HG02571 (cell line): Measurements from ENCODE around the gene SMG6.
"Not testable (repeated sequence)": the region's sequence is repeated elsewhere in the genome, so short reads cannot be mapped to it uniquely, and the experiment has no call there.

ENCODE experiments used
- ATAC-seq: cut with Tn5 transposase; IDR thresholded peaks from one replicate; pipeline ENCODE4 v1.9.1; 2021; ENCODE audit warnings: mild to moderate bottlenecking, moderate library complexity; ENCODE audit not compliant: unreplicated experiment

SMG6 gene

DNA sequence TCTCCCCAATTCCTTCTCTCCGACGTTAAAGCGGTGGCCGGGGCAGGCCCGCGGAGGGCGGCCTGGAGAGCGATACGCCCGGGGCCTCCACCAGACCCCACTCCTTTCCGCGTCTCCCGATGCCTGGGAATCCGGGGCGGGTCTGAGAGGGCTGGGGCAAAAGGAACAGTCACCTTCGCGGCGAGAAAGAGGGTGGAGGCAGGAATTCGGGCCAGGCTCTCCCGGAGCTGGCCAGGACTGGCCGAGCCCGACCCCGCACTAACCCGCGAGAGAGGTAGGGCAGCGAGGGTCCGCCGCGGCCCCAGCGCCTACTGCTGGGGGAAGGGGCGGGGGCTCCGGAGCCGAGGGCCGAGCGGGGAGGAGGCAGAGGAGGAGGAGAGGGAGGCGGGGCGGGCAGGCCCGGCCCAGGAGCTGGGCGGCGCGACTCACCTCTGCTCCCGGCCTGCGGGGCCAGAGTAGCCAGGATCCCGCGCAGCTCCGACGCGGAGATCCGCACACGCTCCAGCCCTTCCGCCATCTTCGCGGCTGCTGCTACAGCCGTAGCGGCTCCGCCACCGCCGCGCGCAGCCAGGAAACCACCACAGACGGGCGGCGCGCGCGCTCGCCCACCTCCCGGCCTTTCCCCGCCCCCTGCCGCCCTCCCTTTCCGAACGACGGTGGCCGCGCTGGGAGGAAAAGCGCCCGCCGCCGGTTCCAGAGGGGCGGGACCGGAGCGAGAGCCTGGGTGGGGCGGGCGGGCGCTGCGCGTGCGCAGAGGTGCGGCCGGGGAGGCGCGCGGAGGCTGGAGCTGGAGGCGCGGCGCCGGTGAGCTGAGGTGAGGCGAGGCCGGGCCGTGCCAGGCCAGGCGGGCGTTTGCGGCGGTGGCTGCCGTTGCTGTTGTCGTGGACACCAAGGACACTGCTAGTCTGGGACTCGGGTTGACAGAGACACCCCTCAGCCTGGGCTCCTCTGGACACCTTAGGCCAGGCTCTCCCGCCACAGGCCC, at the start of gene SMG6, which contains the start of gene SRR:
TSS of gene SMG6 (minus strand) at position 582 of the 985 bp plus-strand sequence. CDS start at position 517, 65 bp downstream.
TSS of gene SRR (plus strand) at position 747 of the 985 bp plus-strand sequence. CDS start 11,611 bp downstream, outside the sequence.
- peak; percentile 77 for ATAC-seq

DNA sequence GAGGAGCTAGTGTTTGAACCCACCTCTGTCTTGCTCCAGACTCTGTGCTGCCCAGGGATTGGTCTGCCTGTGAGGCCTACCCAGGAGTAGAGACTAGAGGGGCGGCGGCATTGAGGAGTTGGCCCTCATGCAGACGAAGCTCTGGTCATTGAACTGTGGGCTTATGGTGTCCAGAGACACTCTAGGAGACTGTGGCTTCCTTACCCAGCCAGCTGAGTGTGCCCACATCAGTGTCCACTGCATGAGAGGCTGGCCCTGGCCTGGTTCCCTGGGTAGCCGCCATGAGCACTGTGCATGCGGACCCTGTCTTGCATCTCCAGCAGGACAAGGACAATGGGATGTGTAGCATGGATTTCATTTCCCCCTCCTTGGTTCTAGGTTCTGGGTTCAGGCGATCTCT, 47.7 kb upstream of the SMG6 start:
- ATAC-seq = no peak

DNA sequence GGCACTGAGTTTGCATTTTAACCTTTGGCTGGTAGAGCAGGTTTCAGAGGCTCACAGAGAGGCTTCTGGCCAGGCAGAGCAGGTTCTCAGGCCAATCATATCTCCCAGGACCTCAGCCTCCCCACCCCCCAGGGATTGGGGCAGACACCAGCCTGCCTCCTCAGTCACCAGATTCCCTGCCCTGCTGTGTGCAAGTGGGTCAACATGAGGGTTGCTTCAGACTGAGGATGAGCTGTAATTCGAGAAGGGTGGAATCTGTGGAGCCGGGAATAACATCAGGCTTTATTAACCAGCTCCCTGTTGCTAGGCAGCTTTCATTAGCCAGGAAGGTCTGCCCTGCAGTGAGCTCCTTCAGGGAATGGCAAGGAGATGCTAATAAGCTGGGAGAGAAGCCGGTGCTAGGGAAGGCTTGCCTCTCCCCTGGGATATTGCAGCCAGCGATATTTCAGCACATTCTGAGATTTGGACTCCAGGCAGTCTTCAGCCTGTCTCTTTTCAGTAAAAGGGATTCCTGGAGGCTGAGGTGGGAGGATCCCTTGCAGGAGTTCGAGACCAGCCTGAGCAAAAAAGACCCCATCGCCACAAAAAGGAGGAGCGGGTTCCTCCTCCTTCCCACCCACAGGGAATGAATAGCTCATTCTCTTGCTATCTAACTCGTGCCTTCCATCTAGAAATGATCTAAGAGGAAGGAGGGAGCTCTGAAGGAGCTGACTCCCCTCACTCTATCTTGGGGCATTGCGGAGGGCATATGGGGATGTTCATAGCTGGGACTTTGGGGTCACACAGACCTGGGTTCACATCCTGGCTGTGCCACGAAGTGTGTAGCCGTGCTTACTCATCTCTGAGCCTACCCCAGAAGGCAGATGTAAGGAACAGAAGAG, 44.5 kb upstream of the SMG6 start:
- no peak for ATAC-seq

GRCh38 chr17:2346475-2346874, 42.9 kb upstream of the SMG6 start:
- ATAC-seq = no peak

DNA sequence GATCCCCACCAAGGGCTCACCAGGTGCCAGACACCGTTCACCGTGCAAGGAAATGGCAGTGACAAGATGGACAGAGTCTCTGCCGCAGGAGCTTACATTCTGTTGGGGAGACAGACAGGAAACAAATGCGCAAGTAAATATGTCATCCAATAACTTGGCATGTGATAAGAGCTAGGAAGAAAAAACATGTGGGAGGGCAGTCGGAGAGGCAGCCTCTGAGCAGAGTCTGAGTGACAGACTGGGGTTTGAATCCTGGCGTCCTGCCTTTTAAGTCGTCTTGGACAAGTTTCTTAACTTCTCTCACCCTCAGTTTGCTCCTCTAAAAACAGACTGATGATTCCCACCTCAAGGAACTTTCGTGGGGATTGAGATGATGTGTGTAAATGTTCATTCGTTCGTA, 40.9 kb upstream of the SMG6 start:
- ATAC-seq = no peak

GRCh38 chr17:2343421-2343820, 39.8 kb upstream of the SMG6 start:
- no peak for ATAC-seq

DNA sequence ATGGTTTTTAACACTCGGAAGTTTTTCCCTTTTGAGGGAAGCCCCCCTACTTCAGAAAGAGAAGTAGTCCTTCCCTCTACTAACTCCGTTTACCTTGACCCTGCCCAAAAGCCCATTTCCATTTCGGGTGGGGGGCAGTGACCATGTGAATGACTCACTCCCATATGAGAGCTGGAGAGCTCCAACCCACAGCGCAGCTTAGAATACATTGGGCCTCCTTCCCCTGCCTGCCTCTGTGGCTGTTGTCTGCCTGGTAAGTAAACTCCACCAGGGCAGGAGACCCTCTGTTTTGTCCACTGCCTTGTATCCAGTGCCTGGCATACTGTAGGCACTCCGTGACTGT, 34.7 kb upstream of the SMG6 start:
- ATAC-seq = no peak

GRCh38 chr17:2337544-2338314, 34.1 kb upstream of the SMG6 start:
- no peak for ATAC-seq

GRCh38 chr17:2336852-2337543, 33.4 kb upstream of the SMG6 start, which contains the start of gene SGSM2:
Gene SGSM2 (plus strand): TSS chr17:2337501. CDS start chr17:2337689, 188 bp downstream.
- ATAC-seq = no peak

GRCh38 chr17:2336215-2336851, 32.7 kb upstream of the SMG6 start, which contains the start of gene TSR1:
Gene TSR1 (minus strand): TSS chr17:2336457. CDS start chr17:2336427, 30 bp downstream.
- ATAC-seq = peak; percentile 71

DNA sequence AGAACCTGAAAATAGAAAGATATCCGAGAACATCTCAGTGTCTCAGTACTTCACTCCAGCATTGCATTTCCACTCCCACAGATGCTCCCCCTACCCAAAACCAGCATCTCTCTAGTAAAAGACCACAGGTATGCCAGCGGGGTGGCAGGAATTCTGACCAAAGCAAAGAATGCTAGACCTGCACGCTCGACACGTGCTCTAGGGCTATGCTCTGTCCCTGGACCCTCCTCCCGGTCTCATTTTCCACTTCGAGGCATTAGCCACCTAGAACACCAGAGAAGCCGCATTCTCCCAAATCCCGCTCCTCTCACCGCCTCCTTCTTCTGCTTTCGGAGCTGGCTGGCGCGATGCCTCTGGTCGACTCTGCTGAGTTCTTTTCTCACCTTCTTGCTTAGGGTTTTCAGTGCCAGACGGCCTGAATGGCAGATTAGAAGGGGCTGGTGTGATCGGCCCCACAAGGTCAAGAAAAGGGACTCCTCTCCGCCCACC, 32.2 kb upstream of the SMG6 start:
- ATAC-seq = no peak

GRCh38 chr17:2331303-2331702, 27.7 kb upstream of the SMG6 start:
- no peak for ATAC-seq

GRCh38 chr17:2323629-2324314, 20.2 kb upstream of the SMG6 start:
- no peak for ATAC-seq

DNA sequence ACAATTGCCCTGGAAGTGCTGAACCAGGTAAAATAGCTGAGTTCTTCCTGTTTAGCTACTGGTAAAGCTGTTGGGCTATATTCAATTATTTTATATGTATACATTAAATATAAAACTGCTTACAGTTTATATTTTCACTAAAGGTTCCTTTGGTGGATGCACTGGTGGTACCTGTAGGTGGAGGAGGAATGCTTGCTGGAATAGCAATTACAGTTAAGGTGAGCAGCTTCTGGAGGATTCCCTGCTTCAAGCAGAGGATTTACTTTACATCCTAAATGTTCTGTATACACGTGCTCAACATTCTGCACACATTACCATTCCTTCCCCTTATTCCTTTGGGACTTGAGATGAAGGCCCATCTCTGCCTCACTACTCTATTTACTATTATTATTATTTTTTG, 17.8 kb upstream of the SMG6 start:
- no peak for ATAC-seq

DNA sequence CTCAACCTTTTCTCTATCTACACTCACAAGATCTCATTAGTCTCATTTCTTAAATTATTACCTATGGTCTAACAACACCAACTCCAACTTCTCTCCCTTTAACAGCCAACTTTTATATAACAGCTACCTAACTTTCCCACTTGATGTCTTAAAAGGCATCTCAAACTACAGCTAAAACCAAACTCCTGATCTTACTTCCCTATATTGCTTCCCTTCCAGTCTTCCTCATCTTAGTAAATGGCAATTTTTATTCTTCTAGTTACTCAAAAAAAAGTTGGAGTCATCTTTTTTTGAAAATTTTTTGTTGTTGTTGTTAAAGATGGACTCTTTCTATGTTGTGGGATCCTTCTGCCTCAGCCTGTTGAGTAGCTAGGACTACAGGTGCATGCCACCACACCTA, 15.5 kb upstream of the SMG6 start:
- ATAC-seq = no peak

DNA sequence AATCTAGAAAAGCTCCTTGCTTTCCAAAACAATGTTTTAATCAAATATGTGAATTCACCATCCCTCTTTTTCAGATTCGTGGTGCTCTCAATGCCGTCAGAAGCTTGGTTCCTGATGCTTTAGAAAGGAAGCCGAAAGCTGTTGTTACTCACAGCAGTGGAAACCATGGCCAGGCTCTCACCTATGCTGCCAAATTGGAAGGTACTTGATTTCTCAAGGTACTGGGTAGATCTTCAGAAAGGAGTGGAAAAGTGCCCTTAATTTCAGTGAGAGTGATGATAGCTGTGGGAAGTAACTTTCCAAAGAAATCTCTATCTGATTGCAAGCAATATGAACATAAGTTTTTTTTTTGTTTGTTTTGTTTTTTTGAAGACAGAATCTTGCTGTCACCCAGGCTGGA, 14.2 kb upstream of the SMG6 start:
- no peak for ATAC-seq

DNA sequence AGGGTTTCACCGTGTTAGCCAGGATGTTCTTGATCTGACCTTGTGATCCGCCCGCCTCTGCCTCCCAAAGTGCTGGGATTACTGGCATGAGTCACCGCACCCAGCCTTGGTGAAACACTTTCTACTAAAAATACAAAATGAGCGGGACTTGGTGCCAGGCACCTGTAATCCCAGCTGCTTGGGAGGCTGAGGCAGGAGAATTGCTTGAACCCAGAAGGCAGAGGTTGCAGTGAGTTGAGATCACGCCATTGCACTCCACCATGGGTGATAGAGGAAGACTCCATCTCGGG, 13.3 kb upstream of the SMG6 start:
- not testable (repeated sequence) for ATAC-seq

GRCh38 chr17:2312736-2313135, 9.2 kb upstream of the SMG6 start:
- ATAC-seq = no peak
